ENCODE data around the gene CELF5. TPM values are rescaled to one million over a fixed set of nuclear protein-coding genes. Genes with fewer than 3 reads are reported as not detected.

CELF5 gene
- total and polyA plus RNA-seq, 7 donors = 0.06 TPM; not detected in 6

DNA sequence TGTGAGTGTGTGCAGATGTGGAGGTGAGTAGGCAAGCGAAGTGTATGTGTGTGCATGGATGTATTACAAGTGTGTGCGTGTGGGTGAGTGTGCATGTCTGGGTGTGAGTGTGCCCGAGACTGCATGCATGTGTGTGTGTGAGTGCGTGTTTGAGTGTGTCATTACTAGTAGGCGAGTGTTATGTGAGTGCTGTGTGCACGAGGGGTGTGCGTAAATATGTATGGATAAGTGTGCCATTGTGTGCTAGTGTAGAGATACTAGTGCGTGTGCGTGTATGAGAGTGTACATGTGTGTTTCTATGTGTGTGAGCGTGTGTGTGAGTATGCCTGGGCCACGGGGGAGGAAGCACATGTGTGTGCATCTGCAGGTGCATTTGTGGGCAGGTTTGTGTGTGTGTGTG lies 53.8 kb downstream of the CELF5 start:
- H3K4me1 ChIP-seq = no peaks in the 10 kb centered on the region
- no peaks in the 10 kb centered on the region for H3K9me3 ChIP-seq
- H3K27me3 ChIP-seq (ENCODE audit: insufficient read depth in 3 of 3, low read length in 2 of 3) = peaks cover 0 to 78% (median 30%) of the 10 kb centered on the region in 3 donors
- no peaks in the 10 kb centered on the region for H3K36me3 ChIP-seq (ENCODE audit: insufficient read depth in 1 of 2, low read depth in 1 of 2)
- TF ChIP-seq, protein P1, sequence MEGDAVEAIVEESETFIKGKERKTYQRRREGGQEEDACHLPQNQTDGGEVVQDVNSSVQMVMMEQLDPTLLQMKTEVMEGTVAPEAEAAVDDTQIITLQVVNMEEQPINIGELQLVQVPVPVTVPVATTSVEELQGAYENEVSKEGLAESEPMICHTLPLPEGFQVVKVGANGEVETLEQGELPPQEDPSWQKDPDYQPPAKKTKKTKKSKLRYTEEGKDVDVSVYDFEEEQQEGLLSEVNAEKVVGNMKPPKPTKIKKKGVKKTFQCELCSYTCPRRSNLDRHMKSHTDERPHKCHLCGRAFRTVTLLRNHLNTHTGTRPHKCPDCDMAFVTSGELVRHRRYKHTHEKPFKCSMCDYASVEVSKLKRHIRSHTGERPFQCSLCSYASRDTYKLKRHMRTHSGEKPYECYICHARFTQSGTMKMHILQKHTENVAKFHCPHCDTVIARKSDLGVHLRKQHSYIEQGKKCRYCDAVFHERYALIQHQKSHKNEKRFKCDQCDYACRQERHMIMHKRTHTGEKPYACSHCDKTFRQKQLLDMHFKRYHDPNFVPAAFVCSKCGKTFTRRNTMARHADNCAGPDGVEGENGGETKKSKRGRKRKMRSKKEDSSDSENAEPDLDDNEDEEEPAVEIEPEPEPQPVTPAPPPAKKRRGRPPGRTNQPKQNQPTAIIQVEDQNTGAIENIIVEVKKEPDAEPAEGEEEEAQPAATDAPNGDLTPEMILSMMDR (IDR thresholded peaks at IDR 0.05) = no peak
- no peak overlapping the region for H3K4me3 ChIP-seq
- no peak overlapping the region for H3K27ac ChIP-seq
- ATAC-seq = no peak
- 88% methylated on average over 11 of the region's 11 CpGs for WGBS, 3 donors
- DNase-seq = no peak
- intact Hi-C loops (cut with DNase I) = no loop called here

DNA sequence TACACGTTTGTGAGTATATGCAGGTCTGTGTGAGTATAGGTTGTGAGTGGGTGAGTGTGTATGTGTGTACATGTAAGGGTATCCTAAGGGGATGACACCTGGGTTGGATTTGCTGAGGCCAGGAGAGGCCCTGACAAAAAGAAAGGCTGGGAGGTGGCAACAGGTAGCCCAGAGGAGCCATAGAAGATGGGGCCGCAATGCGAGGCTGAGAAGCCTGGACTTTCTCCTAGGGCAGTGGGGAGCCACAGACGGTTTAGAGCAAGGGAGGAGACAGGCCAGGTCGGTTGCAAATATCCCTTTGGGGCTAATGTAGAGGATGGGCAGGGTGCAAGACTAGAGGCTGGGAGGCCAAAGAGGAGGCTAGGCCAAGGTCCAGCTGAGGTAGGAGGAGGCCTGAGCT lies 54.3 kb downstream of the CELF5 start:
- TF ChIP-seq, protein P1 (IDR thresholded peaks at IDR 0.05) = no peak
- no peak overlapping the region for H3K4me3 ChIP-seq
- WGBS, 3 donors = 73 to 78% (median 75%) methylated on average over 5 of the region's 5 CpGs
- H3K4me1 ChIP-seq = no peaks in the 10 kb centered on the region
- H3K27me3 ChIP-seq (ENCODE audit: insufficient read depth in 3 of 3, low read length in 2 of 3) = peaks cover 0 to 76% (median 29%) of the 10 kb centered on the region in 3 donors
- ATAC-seq (no peak), DNase-seq (no peak)
- intact Hi-C loops (cut with DNase I) = no loop called here
- no peak overlapping the region for H3K27ac ChIP-seq
- no peaks in the 10 kb centered on the region for H3K9me3 ChIP-seq
- no peaks in the 10 kb centered on the region for H3K36me3 ChIP-seq (ENCODE audit: insufficient read depth in 1 of 2, low read depth in 1 of 2)

DNA sequence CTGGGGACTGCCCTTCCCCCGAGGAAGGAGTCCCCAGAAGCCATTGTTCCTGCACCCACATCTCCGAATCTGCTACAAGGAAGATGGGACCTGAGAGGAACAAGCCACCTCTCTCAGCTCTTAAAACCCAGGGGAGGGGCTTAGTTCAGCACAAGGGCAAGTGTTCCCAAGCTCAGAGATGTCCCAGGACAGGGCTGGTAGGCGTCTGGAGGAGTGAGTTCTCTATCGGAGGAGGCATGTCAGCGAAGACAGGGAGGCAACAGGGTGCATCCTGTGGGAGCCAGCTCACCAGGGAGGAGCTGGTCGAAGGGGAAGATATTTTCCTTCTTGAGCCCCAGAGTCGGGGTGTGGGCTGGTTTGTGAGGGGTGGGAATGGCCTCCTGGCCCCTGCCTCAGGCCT lies 54.8 kb downstream of the CELF5 start:
- no peak overlapping the region for H3K4me3 ChIP-seq
- no peak for DNase-seq
- no peaks in the 10 kb centered on the region for H3K4me1 ChIP-seq
- intact Hi-C loops (cut with DNase I) = no loop called here
- TF ChIP-seq, protein P1 (IDR thresholded peaks at IDR 0.05) = no peak
- no peak overlapping the region for H3K27ac ChIP-seq
- 63 to 70% (median 65%) methylated on average over 7 of the region's 7 CpGs for WGBS, 3 donors
- peaks cover 0 to 76% (median 27%) of the 10 kb centered on the region in 3 donors for H3K27me3 ChIP-seq (ENCODE audit: insufficient read depth in 3 of 3, low read length in 2 of 3)
- H3K36me3 ChIP-seq (ENCODE audit: insufficient read depth in 1 of 2, low read depth in 1 of 2) = no peaks in the 10 kb centered on the region
- ATAC-seq = no peak
- no peaks in the 10 kb centered on the region for H3K9me3 ChIP-seq

DNA sequence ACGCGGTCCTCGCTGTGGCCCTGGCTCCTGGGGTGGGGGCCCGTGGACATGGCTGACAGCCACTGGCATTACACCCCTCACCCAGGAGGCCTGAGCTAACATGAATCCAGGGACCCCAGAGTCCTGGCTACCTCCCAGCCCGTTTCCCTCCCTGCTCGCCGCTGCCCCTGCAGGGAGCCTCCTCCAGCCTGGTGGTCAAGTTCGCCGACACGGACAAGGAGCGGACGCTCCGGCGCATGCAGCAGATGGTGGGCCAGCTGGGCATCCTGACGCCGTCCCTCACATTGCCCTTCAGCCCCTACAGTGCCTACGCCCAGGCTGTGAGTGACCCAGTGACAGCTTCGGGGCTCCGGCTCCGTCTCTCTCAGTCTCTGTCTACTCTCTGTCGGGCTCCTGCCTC lies 56.6 kb downstream of the CELF5 start:
- TF ChIP-seq, protein P1 (IDR thresholded peaks at IDR 0.05) = no peak
- Histone ChIP-seq H3K27ac (no peak overlapping the region), H3K4me1 (no peaks in the 10 kb centered on the region), H3K9me3 (no peaks in the 10 kb centered on the region), H3K4me3 (no peak overlapping the region), H3K36me3 (ENCODE audit: insufficient read depth in 1 of 2, low read depth in 1 of 2) (no peaks in the 10 kb centered on the region), H3K27me3 (ENCODE audit: insufficient read depth in 3 of 3, low read length in 2 of 3) (peaks cover 0 to 76% (median 22%) of the 10 kb centered on the region in 3 donors)
- intact Hi-C loops (cut with DNase I) = no loop called here
- no peak for DNase-seq
- ATAC-seq = no peak
- WGBS, 3 donors = 63 to 67% (median 65%) methylated on average over 14 to 21 of the region's 21 CpGs

DNA sequence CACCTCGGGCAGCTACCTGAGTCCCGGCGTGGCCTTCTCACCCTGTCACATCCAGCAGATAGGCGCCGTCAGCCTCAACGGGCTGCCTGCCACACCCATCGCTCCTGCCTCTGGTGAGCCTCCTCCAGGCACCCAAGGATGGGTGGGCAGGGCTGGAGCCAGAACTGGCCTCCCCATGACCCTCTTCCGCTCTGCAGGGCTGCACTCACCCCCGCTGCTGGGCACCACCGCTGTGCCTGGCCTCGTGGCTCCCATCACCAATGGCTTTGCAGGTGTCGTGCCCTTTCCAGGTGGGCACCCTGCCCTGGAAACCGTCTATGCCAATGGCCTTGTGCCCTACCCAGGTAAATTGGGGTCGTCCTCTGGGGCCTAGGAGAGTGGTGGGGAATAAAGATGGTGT lies 57.7 kb downstream of the CELF5 start:
- ATAC-seq = no peak
- WGBS, 3 donors = 74 to 78% (median 76%) methylated on average over 14 of the region's 14 CpGs
- Histone ChIP-seq H3K27me3 (ENCODE audit: insufficient read depth in 3 of 3, low read length in 2 of 3) (peaks cover 0 to 74% (median 19%) of the 10 kb centered on the region in 3 donors), H3K4me1 (no peaks in the 10 kb centered on the region), H3K9me3 (no peaks in the 10 kb centered on the region), H3K36me3 (ENCODE audit: insufficient read depth in 1 of 2, low read depth in 1 of 2) (no peaks in the 10 kb centered on the region), H3K4me3 (no peak overlapping the region), H3K27ac (no peak overlapping the region)
- TF ChIP-seq, protein P1 (IDR thresholded peaks at IDR 0.05) = no peak
- no peak for DNase-seq
- intact Hi-C loops (cut with DNase I) = no loop called here

Measured in psoas muscle (tissue), 8 donors.